GM21528 (cell line): ENCODE data around the gene HLA-DRB1.
A peak's percentile ranks its signal among the peaks of the same experiment; 100 is the strongest.
"Not testable (repeated sequence)": the region's sequence is repeated elsewhere in the genome, so short reads cannot be mapped to it uniquely, and the experiment has no call there.

Source experiments
- ATAC-seq: cut with Tn5 transposase; IDR thresholded peaks from one replicate; pipeline ENCODE4 v1.9.1; 2021; ENCODE audit warnings: mild to moderate bottlenecking, moderate library complexity; ENCODE audit not compliant: unreplicated experiment, low FRiP score

Gene HLA-DRB1

GRCh38 chr6:32609731-32610640 lies 20.3 kb upstream of the HLA-DRB1 start:
- peak; percentile 87 for ATAC-seq

GRCh38 chr6:32609391-32609730 lies 19.7 kb upstream of the HLA-DRB1 start:
- peak; percentile 6 for ATAC-seq

- no peak for ATAC-seq
Measured at GRCh38 chr6:32608362-32608761, 18.7 kb upstream of the HLA-DRB1 start.

- ATAC-seq = no peak
Measured at GRCh38 chr6:32607988-32608298, 18.3 kb upstream of the HLA-DRB1 start.

- ATAC-seq = no peak
Measured at GRCh38 chr6:32607263-32607987, 17.8 kb upstream of the HLA-DRB1 start.

GRCh38 chr6:32604434-32604877 lies 14.8 kb upstream of the HLA-DRB1 start:
- ATAC-seq = no peak

- no peak for ATAC-seq
Measured at GRCh38 chr6:32603888-32604287, 14.2 kb upstream of the HLA-DRB1 start.

GRCh38 chr6:32603222-32603621 lies 13.6 kb upstream of the HLA-DRB1 start:
- no peak for ATAC-seq

- no peak for ATAC-seq
Measured at GRCh38 chr6:32602383-32602782, 12.7 kb upstream of the HLA-DRB1 start.

- ATAC-seq = no peak
Measured at GRCh38 chr6:32597024-32597423, 7.4 kb upstream of the HLA-DRB1 start.

- not testable (repeated sequence) for ATAC-seq
Measured at GRCh38 chr6:32590713-32591112, 1.1 kb upstream of the HLA-DRB1 start.

- no peak for ATAC-seq
Measured at GRCh38 chr6:32588156-32588555, 1.5 kb downstream of the HLA-DRB1 start.

- no peak for ATAC-seq
Measured at GRCh38 chr6:32583527-32583898, 6.1 kb downstream of the HLA-DRB1 start.

- ATAC-seq = no peak
Measured at GRCh38 chr6:32581315-32582095, 8.1 kb downstream of the HLA-DRB1 start.

- no peak for ATAC-seq
Measured at GRCh38 chr6:32580593-32580992, 9.1 kb downstream of the HLA-DRB1 start.

GRCh38 chr6:32578962-32579361 lies 10.7 kb downstream of the HLA-DRB1 start:
- ATAC-seq = no peak

- ATAC-seq = not testable (repeated sequence)
Measured at GRCh38 chr6:32577493-32577892, 12.2 kb downstream of the HLA-DRB1 start.

GRCh38 chr6:32576250-32576649 lies 13.4 kb downstream of the HLA-DRB1 start:
- no peak for ATAC-seq

- no peak for ATAC-seq
Measured at GRCh38 chr6:32570363-32570905, 19.2 kb downstream of the HLA-DRB1 start.

- no peak for ATAC-seq
Measured at GRCh38 chr6:32568561-32568960, 21.1 kb downstream of the HLA-DRB1 start.

GRCh38 chr6:32566957-32567356 lies 22.7 kb downstream of the HLA-DRB1 start:
- ATAC-seq = no peak
